Stromal cell of bone marrow (primary cell): ENCODE data around the gene ADAMTS12.
"Not testable (repeated sequence)": the region's sequence is repeated elsewhere in the genome, so short reads cannot be mapped to it uniquely, and the experiment has no call there.

Source experiments
- DNase-seq: peaks from one replicate; pipeline ENCODE4 v3.0.0-alpha.2; 2012; ENCODE audit warnings: low read depth

ADAMTS12 gene

GRCh38 chr5:33906248-33906647, 14.5 kb upstream of the ADAMTS12 start:
- not testable (repeated sequence) for DNase-seq

GRCh38 chr5:33905381-33905780, 13.6 kb upstream of the ADAMTS12 start:
- no peak for DNase-seq

GRCh38 chr5:33903118-33903517, 11.3 kb upstream of the ADAMTS12 start:
- DNase-seq = no peak

- no peak for DNase-seq
Measured at GRCh38 chr5:33901156-33901555, 9.4 kb upstream of the ADAMTS12 start.

- no peak for DNase-seq
Measured at GRCh38 chr5:33894566-33894965, 2.8 kb upstream of the ADAMTS12 start.

- peak; percentile 62 for DNase-seq
Measured at GRCh38 chr5:33892620-33893137, 889 bp upstream of the ADAMTS12 start.

GRCh38 chr5:33891446-33891787, 373 bp downstream of the ADAMTS12 start:
- no peak for DNase-seq

GRCh38 chr5:33890131-33891032, 1.4 kb downstream of the ADAMTS12 start:
- DNase-seq = no peak

GRCh38 chr5:33888587-33888986, 3.2 kb downstream of the ADAMTS12 start:
- no peak for DNase-seq

GRCh38 chr5:33887268-33887667, 4.5 kb downstream of the ADAMTS12 start:
- DNase-seq = no peak

GRCh38 chr5:33886283-33886682, 5.5 kb downstream of the ADAMTS12 start:
- no peak for DNase-seq

- DNase-seq = no peak
Measured at GRCh38 chr5:33885679-33886078, 6.1 kb downstream of the ADAMTS12 start.

- no peak for DNase-seq
Measured at GRCh38 chr5:33883482-33883881, 8.3 kb downstream of the ADAMTS12 start.

GRCh38 chr5:33880319-33880718, 11.5 kb downstream of the ADAMTS12 start:
- DNase-seq = no peak

GRCh38 chr5:33877449-33877848, 14.3 kb downstream of the ADAMTS12 start:
- DNase-seq = no peak

- DNase-seq = no peak
Measured at GRCh38 chr5:33867241-33867640, 24.5 kb downstream of the ADAMTS12 start.

- DNase-seq = not testable (repeated sequence)
Measured at GRCh38 chr5:33859177-33859576, 32.6 kb downstream of the ADAMTS12 start.

GRCh38 chr5:33857037-33857436, 34.8 kb downstream of the ADAMTS12 start:
- DNase-seq = no peak

GRCh38 chr5:33855396-33855795, 36.4 kb downstream of the ADAMTS12 start:
- no peak for DNase-seq

- peak; percentile 36 for DNase-seq
Measured at GRCh38 chr5:33854733-33855151, 37.0 kb downstream of the ADAMTS12 start.

GRCh38 chr5:33852837-33853236, 39.0 kb downstream of the ADAMTS12 start:
- DNase-seq = no peak

GRCh38 chr5:33852319-33852718, 39.5 kb downstream of the ADAMTS12 start:
- DNase-seq = no peak

- peak; percentile 20 for DNase-seq
Measured at GRCh38 chr5:33850100-33850594, 41.6 kb downstream of the ADAMTS12 start.

- DNase-seq = no peak
Measured at GRCh38 chr5:33848554-33848953, 43.2 kb downstream of the ADAMTS12 start.
